GM12891 (cell line): ENCODE data around the gene BCAS1.

ENCODE experiments used
- PAX5 ChIP-seq: IDR thresholded peaks from 2 replicates; pipeline ENCODE4 v1.6.1; 2011; ENCODE audit warnings: low read length, moderate library complexity, mild to moderate bottlenecking; ENCODE audit not compliant: insufficient read depth, severe bottlenecking
- POLR2A ChIP-seq: IDR thresholded peaks from 2 replicates; pipeline ENCODE4 v1.6.1; 2011; ENCODE audit warnings: low read depth, low read length, control low read depth

GRCh38 chr20:53937929-53938367, 132.4 kb downstream of the BCAS1 start:
- TF ChIP-seq POLR2A (no peak), PAX5 (no peak)
